HG02885 (cell line): ENCODE measurements around the gene MAN1A1.
A peak's percentile ranks its signal among the peaks of the same experiment; 100 is the strongest.

ENCODE experiments used
- ATAC-seq: cut with Tn5 transposase; IDR thresholded peaks from one replicate; pipeline ENCODE4 v1.9.1; 2021; ENCODE audit warnings: mild to moderate bottlenecking; ENCODE audit not compliant: unreplicated experiment, poor library complexity

Gene MAN1A1

DNA sequence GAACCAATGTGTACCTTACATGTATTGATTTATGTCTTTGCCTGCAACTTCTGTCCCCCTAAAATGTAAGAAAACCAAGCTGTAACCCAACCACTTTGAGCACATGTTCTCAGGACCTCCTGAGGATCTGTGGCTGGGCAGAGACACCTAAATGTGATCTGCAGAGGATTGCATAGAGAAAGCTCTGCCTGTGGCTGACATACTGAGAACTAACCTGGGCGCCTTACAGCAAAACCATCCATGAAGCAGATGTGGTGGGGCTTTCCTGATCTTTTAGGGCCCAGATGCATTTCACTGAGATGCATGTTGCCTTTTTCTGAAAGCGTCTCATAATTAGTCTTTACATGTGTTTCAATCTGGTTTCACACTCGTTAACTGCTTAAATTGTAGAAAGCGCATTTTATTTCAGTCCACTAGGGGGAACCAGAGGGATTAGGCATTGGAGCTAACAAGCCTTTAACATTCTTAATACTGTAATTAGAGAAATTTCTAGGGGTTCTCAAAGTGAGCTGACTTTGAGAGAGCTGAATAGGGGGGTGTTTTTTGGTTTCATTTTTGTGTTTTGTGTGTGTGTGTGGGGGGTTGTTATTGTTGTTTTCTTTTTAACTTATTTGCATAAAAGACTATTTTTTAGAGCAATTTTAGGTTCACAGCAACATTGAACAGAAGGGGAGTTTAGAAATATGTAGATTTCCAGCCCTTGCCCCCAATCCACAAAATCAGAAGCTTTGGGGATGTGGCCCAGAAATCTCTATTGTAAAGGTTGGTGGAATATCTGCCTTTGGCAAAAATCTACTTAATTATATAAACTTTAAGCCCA is 220.2 kb downstream of the MAN1A1 start:
- ATAC-seq: peak; percentile 91

DNA sequence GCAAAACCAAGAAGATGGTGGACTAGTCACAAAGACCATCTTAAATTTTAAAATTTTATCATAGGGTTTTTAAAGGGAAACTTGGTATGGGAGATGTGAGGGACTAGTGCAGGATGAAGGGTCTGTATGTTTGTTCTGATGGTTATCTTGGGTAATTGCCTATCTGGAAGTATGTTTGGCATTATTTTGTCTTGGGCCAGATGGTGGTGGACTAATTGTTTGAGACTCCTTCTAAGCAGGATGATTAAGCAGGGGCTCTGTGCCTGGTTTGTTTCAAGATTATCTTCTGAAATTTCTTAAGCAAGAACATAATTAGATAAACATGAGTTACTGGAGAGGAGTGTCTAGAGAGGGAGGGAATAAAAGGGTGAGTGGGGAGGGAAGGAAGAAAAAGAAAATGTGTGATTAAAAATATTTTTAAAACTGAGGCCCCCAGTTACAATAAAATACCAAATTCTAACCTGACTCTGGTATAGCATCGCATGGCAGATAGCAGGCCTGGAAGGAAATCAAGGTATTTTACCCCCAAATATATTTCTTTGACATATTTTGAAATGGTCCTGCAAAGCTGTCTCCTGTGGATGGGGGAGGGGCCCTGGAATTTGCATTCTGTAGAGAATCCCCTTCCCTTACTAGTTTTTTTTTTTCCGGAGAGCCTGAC is 221.2 kb downstream of the MAN1A1 start:
- no peak for ATAC-seq

DNA sequence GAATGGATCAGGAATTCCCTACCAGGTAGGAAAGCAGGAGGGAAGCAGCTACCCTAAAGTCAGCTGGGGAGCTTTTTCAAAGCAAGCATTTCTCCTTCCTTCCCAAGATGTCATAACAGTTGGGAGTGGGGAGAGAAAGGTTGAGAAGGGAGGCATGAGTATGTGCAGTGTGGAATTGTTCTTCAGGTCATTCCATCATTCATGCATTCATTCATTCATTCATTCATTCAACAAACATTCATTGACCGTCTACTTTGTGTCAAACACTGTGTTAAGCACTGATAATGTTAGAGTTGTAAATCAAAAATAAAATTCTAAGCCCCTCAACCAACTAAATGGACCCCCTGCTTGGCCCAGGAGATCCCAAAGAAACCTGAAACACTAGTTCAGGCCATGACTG is 221.9 kb downstream of the MAN1A1 start:
- no peak for ATAC-seq
